GM12873 (cell line): ENCODE results near the gene BID.

Source experiments
- TF ChIP-seq, protein P1 (sequence below): IDR thresholded peaks from 2 replicates; pipeline ENCODE4 v1.5.1; 2012; ENCODE audit warnings: low read depth, mild to moderate bottlenecking, moderate library complexity, low read length, control low read depth; ENCODE audit not compliant: insufficient read depth; ENCODE audit errors: missing control alignments

Gene BID

DNA sequence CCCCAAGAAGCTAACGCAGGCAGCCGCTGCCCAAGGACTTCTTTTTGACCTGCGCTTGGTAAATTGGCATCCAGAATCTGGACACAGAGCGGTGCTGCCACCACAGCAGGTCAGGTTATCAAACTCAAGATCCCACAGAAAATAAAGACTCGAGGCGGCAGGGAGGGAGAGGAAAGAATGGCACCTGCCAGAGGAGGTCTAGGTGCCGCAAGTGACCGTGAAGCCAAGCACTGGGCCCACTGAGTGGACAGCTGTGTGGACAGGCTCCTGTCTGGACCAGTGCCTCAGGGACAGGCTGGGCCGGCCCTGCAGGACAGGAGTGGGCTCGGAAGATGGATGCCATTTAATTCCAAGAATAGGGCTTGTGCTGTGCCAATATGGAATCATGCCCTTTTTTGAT, 27.4 kb downstream of the BID start:
- TF ChIP-seq, protein P1, sequence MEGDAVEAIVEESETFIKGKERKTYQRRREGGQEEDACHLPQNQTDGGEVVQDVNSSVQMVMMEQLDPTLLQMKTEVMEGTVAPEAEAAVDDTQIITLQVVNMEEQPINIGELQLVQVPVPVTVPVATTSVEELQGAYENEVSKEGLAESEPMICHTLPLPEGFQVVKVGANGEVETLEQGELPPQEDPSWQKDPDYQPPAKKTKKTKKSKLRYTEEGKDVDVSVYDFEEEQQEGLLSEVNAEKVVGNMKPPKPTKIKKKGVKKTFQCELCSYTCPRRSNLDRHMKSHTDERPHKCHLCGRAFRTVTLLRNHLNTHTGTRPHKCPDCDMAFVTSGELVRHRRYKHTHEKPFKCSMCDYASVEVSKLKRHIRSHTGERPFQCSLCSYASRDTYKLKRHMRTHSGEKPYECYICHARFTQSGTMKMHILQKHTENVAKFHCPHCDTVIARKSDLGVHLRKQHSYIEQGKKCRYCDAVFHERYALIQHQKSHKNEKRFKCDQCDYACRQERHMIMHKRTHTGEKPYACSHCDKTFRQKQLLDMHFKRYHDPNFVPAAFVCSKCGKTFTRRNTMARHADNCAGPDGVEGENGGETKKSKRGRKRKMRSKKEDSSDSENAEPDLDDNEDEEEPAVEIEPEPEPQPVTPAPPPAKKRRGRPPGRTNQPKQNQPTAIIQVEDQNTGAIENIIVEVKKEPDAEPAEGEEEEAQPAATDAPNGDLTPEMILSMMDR = no peak

DNA sequence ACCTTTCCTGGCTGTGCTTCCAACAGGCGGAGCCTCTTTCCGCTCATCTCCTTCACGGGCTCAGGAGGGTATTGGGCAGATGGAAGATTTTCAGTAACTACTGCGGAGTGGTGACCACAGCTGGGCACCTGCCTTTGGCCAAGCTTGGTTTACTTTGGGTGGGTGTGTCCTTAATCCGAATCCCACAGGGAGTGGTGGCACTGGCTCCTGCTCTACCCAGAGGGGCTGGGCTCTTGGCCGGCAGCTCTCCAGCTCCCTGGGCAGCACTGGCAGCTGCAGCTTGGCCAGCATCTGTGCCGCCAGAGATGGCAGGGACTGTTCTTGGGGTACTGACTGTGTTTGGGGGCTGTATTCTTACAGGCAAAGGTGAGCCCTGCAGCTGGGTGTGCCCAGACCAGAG, 29.8 kb downstream of the BID start:
- TF ChIP-seq, protein P1 = no peak

DNA sequence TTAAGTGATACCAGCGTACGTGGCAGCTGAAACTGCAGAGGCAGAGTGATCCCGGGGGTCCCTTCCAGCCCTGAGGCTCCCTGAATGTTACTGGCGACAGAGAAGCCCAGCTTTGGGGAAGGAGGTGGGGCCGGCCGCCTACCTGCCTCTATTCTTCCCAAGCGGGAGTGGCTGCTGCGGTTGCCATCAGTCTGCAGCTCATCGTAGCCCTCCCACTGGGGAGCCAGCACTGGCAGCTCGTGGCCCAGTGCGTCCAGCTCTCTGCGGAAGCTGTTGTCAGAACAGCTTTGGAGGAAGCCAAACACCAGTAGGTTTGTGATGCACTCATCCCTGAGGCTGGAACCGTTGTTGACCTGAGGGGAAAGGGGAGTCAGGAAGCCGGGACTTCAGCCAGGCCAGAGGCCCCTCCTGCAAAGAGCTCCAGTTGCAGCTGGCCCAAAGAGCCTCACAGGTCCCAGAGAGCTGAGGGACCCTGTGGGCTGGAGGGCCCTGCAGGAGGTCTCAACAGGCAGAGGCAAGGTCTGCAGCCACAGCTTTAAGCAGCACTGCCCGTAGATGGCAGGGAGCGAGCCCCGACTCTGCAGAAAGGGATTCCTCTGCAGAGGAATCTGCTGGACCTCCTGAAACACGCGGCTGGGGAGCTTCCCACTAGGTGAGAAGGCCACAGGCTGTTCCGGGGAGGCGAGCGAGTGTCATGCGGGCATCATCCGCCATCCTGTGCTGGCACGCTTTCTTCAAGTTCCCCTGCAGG, 30.4 kb downstream of the BID start:
- TF ChIP-seq, protein P1 = no peak

DNA sequence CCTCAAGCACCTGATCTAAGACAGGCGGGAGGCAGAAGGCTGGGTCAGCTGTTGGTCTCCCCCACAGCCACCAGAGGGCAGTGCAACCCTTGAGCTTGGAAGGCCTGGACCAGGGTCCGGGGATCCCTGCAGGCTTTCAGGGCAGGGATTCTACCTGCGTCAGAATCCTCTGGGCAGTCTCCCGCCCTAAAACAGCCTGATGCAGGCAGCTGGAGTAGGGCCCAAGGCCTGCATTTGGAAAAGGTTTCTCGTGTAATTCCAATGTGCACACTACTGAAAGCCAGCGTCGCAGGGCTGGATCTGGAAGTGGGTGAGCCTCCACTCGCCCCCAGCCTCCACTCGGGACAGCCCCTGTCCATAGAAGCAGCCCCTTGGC, 31.8 kb downstream of the BID start:
- TF ChIP-seq, protein P1 = peak; percentile 95

DNA sequence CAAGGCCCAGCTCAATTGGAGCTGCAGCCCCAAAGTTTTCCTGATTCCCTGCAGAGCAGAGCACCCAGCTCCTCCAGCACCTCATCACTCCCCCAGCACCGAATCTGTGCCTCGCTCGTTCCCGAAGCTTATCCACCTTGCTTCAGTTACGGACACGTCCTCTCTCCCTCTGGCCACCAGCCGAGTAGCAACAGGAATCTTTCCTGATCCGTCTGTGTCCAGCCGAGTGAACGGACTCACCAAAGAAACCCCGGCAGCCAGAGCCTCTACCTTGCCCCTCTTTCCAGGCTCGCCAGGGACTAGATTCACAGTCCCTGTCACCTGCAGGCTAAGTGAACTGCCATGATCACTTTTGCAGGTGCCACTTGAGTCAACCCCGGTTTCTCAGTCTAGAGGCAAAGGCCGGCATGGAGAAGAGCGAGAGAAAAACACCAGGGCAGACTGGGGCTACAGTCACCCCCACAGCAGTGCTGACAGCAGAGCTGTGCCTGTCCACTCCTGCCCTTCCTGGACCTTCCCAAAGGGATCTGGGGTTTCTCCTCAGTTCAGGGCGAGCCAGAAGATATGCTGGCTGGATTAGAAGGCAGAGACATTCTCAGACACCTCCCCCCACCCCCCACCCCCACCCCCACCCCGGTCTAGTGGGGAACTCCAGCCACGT, 32.3 kb downstream of the BID start:
- TF ChIP-seq, protein P1 = no peak

DNA sequence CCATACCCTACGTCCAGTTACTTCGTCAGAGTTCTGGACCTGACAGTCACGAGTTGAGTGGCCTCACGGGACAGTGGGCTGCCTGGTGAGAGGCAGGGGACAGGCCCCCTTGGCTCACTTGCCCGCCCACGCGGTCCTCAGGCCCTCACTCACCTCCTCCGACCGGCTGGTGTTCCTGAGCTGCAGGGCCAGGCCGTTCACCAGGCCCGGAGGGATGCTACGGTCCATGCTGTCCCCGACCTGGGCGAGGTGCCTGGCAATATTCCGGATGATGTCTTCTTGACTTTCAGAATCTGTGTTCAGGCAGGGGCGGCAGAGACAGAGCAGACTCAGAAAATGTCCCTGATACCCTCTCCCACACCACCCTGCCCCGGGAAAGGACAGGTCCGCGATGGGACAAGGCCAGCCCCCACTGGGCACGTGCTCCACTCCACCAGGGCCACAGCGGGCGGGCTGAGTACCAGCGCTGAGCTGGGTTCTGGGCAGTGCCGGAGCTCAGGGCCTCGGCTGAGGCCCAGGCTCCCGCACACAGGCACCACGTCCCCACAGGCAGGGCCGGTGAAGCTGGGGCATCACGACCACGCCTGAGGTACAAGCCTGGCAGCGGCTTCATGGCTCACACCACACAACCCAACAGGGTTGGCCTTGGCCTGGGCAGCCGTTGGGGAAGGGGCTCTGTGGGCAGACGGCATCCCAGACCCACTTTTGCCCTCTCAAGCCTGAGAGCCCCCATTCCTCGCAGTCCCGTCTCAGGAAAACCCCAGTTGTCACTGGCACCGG, 34.9 kb downstream of the BID start:
- TF ChIP-seq, protein P1 = no peak

DNA sequence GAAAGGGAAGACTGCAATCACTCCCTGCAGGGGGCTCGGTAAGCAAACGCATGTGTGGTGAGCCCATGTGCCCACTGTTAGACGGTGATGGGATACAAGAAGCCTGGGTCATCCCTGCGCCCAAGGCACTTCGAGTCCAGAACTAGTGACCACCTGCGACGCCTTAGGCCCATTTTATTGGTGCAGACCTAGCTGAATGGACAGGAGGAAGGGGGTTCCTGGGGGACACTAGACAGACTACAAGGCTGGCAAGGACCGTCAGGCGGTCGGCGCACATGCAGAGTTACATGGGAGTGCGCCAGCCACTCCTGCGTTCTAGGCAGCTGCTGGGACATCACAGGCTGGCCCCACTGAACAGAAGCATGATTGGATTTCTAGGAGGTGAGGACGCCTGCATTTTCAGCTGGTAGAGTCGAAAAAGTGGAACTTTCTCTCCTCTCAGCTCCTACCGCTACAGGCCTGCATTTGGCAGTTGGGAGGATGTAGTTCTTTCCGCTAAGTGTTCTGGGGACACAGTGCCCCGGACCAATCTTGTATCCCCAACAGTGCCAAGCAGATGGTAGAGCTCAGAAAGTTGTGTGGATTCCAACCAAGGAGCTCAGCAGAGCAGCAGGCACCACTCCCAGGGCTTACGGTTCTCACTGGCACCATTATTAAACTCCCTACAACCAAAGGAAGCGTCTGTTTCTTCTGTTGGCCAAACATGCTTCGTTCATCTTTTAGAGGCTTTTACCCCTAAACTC, 35.7 kb downstream of the BID start:
- TF ChIP-seq, protein P1 = no peak
